Activated CD8-positive, alpha-beta memory T cell treated with anti-CD3 and anti-CD28 coated beads, Interleukin-2, amount 50 U/mL, for 24 hours (primary cell): Measurements from ENCODE around the gene AIG1.
"Not testable (repeated sequence)": the region's sequence is repeated elsewhere in the genome, so short reads cannot be mapped to it uniquely, and the experiment has no call there.

ENCODE experiments used
- DNase-seq: peaks from one replicate; pipeline ENCODE4 v3.0.0-alpha.2; 2020; ENCODE audit errors: extremely low read depth

Gene AIG1

DNA sequence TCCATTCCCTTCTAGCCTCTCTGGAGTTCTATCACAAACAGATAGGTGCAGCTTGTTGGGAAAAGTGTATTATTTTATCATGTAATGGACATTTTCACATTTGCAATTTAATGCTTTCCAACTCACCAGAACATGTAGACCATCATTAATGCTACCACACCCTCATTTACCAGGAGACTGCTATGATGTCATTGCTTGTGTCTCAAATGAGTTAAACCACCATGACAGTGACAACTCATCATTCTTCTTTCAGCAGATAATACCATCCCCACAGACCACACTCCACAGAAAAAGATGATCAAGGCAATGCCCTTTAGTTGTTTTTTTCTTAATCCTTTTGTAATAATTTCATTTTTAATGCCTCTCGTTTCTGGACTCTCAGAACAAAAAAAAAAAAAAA, 168.7 kb downstream of the AIG1 start:
- DNase-seq = no peak

DNA sequence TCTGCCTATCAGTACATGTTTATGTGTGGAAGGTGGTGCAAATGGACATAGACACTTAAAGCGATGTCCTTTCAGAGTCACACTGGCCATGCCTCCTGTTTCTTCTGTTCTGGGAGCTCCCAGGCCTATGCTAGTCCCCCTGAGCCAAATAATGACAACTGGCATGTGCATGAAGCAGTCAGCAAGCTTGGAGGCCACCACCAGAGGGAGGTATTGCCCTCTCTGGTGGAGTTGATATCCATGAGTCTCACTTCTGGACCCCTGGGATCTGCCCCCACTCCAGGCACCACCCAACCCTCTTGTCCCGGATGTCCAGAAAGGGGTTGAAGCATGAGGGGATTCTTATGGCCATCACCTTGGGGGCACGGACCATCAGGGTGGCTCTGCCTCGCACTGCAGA, 172.2 kb downstream of the AIG1 start:
- no peak for DNase-seq

DNA sequence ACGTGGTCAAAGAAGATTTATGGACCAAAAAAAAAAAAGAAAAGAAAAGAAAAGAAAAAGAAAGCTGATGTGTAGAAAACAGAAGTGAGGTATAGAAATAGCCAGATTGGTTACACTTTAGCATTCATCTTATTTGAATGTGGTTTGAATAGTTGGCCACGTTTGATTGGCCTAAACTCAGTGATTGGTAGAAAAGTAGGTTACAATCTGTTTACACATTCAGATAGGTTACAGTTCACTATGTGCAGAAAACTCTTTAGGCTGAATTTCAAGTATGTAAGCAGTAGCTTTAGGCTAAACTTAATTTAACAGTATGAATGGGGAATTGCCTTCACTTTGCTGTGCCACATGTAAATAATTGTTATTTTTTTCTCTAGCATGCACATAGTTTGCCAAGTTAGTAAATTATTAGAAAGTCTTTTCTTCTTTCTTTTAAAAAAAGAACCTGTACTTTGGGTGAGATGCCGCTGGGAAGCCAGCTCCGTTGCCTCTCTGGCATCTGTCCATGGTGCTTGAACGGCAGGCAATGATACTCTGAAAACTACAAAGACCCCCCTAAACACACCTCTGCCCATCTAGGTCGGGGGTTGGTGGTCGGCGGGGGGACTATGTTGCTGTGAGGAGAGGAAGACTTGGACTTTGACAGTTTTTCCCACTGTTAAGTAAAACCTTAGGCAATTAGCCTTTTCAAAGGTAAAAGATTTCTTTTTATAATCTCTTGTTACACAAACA, 173.0 kb downstream of the AIG1 start:
- no peak for DNase-seq

DNA sequence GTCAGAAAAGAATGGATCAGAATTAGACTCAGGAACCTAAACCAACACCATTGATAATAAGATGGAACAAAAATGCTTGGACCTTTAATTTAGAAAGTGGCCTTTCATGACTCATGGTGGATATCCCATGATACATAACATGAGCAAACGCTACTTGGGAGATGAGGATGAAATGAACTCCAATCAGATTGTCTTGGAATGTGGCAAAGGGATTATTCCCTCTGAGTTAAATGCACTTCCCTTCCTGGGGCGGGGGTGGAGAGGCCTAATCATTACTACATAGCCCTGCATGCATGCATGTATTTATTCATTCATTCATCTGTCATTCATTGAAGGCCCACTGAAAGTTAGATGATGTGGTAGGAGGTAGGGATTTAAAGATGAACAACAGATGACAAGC, 174.0 kb downstream of the AIG1 start:
- DNase-seq = no peak

DNA sequence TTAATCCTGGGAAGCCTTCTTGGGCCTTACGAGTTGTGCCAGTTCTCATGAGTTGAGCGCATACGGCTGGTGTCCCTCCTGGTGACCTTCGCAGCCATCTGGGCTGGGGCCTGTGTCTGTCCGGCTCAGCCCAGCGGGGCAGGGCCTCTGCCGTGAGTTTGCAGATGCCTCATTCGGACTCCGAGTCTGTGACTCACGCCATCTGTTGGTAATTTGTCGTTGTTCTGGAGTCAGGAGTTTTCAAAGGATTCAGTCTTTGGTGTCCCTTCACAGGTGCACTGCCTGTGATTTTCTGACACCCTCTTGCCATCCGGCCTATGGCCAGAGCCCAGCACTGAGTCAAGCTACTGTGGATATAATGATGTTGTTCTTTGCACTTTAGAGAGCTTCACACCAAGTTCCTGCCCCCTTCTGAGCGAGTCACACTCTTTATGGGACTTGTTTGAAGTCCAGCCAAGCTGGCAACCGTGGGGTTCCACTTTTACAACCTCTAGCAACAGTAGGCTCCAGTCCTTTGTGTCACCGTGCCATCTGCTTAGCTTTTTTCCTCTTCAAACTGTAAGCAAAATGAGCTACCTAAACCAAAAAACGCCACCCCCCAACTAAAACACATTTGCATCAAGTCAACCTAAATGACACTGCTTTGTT, 175.6 kb downstream of the AIG1 start:
- DNase-seq = no peak

DNA sequence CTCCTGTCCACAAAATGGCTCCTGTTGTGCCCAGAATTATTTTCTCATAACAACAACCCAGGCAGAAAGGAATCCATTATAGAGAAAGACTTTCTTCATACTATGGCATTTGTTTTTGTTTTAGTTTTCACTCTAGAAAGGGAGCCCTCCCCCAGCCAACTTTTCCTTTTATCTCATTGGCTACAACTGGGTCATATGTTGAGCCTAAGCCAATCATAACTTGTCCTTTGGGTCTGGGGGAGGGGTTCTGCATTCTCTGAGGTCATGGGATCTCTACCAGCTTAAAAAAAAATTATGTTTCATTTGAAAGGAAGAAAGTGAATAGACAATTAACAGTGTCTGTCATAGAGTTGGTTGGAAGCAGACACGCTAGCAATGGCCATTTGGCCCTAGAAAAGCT, 177.6 kb downstream of the AIG1 start:
- no peak for DNase-seq

DNA sequence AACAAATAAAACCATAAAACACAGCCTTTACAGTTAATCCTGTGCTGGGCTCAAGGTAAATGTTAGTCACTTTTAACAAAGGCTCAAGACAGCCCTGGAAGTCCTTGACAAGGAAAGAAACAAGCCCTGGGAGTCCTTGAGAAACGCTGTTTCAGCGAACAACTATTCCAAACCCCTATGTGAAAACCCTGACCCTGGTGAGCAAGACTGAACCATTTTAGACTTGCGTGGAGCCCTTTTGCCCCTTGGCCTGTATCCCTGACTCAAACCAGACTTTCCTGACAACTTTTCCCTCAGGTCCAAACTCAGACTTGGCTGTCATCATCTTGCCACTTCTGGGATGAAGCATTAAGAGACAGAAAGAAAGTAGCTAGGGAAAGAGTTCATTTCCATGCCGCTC, 180.4 kb downstream of the AIG1 start:
- no peak for DNase-seq

DNA sequence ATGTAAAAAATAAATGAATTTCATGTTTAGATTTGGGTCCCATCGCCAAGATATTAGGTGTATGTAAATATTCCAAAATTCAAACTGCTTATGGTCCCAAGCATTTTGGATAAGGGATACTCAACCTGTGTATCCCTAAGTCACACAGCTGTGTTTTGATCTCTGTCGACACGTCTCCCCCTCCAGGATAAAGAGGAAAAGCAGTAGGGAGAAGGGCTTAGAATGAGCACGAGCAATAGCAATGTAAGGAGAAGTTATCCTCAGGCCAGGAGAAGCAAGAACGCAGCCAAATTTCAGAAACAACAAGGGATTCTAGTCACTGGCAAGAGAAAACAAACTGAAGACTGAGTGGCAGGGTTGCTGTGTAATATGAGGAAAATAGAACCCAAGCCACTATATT, 181.2 kb downstream of the AIG1 start:
- no peak for DNase-seq

DNA sequence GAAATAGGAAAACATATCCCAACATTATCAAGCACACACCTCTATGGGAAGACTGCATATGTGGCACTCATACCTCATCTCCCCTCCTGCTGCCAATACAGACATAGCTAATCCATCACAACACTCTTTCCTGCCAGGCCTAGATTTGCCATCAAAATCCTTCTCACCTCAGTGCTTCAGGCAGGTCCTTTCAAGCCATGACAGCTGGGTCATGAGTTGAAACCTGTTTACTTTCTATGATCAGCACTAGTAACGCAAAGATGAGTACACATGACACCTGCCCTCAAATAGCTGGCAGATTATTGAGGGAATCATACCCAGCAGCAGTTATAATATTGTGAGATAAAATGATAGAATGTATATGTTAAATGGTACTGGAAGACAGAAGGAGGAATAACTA, 183.1 kb downstream of the AIG1 start:
- no peak for DNase-seq

DNA sequence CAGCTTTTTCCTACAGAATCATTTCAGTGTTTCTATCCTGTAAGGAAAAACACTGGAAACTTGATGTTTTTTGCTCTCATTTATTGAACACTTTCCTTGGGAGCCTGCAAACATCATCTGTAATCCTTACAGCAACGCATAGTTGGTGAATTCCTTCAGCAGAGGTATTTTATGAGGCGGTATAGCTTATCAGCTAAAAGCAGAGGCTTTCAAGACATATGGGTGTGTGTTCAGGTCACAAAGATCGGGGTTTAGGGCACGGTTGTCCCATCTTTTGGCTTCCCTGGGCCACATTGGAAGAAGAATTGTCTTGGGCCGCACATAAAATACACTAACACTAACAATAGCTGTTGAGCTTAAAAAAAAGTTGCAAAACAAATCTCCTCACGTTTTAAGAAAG, 185.0 kb downstream of the AIG1 start:
- no peak for DNase-seq

DNA sequence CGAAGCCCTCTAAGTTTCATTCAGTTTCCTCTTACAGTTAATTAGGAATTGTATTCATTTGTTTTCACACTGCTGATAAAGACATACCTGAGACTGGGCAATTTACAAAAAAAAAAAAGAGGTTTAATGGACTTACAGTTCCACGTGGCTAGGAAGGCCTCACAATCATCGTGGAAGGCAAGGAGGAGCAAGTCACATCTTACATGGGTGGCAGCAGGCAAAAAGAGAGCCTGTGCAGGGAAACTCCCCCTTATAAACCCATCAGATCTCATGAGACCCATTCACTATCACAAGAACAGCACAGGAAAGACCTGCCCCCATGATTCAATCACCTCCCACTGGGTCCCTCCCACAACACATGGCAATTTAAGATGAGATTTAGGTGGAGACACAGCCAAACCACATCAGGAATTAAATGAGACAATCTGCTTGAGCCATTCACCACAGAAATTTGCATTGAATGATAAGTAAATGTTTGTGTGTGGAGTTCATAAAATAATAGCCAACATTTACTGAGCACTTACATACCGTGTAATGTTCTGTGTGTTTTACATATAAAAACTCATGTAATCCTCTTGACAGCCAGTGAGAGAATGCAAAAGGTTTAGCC, 185.6 kb downstream of the AIG1 start:
- DNase-seq = not testable (repeated sequence)

DNA sequence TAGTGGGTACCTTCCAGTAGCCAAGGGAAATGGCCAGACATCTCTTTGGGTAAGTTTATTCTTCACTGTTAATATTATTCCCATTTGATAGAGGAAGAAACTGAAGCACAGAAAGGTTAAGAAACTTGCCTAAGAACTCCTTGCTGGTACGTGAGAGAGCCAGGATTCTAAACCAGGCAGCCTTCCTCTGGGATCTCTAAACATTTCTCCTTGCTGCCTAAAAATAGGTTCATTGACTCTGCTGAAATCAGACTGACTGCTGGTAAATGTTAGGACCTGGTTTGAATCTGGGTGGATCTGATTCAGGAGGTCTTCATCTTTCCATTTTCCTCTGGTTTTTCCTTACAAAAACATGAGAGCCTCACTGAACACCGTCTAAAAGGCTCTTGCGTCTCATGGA, 186.9 kb downstream of the AIG1 start:
- DNase-seq = no peak

DNA sequence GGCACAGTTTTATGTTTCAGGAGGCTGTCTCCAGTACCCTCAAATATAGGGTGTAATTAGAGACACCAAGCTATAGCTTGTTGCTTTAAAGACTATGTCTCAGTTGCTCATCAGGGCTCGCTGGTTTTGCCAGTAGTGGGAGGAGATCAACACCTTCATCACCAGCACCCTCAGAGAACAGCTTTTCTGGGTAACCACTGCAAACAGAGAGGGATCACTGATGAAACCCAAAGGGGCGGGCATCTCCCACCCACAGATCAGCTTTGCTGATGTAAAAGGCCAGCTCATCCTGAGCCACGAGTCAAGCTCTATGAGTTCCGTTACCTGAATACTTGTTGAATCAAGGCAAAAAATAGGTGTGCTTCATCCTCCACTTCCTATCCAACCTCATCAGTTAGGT, 187.7 kb downstream of the AIG1 start:
- no peak for DNase-seq

DNA sequence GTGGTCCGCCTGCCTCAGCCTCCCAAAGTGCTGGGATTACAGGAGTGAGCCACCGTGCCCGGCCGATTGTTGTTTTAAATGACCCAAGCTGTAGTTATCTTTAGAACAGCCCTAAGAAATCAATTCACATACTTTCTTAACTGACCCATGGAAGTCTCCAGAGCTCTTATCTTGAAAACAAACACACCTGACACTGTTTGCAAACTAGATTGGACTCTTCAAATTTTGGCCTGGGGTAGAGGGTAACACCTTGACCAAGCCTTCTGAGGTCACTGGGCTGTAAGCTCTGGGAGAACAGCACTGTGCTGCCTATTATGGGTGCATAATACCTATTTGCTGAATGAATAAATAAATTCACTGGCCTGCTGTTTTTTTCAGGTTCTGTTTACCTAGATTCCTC, 190.6 kb downstream of the AIG1 start:
- DNase-seq = no peak

DNA sequence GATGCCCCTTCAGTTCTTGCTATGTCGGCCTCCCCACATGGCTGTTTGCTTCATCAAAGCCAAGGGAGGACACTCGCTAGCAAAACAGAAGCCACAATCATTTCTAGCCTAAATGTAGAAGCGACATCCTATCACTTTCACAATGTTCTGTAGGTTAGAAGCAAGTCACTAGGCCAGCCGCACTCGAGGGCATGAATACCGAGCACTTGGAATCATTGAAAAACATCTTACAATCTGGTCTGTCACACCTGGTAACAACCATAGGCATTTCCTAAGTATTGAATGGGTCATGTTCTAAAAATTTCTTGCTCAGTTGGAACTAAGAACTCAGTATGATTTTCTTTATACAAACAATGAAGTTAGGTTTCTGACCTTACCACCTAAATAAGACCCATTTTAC, 192.3 kb downstream of the AIG1 start:
- DNase-seq = no peak

DNA sequence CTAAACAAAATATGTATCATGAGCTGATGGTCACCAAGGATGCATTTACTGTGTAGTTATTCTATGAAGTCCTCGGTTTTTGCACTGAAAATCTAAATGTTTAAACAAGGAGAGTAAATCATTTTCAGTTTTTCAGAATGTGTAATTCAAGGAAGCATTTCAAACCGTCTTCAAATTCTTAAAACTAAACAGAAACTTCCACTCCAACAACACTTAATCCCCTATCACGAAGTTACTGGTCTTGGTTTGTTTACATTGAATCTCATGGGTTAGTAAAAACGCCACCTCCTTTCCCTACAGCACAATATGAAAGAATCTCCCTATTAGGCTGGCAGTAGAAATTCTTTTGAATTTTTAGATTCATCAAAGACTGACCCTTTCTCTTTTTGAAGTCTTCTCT, 192.9 kb downstream of the AIG1 start:
- DNase-seq = no peak

DNA sequence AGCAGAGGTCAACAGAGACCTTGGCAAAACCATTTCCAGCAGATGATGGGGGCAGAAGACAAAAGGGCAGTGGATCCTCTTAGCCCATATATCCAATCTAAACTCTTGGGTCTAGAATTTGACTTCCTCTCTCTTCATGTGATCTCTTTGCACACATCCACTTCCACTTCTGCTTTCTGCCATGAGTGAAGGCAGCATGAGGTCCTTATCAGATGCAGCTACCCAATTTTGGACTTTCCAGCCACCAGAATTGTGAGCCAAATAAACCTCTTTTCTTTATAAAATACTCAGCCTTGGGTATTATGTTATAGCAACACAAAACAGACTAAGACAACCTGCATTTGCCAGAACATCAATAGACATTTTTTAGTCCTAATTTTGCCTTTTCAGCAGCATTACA, 198.3 kb downstream of the AIG1 start:
- DNase-seq = no peak

DNA sequence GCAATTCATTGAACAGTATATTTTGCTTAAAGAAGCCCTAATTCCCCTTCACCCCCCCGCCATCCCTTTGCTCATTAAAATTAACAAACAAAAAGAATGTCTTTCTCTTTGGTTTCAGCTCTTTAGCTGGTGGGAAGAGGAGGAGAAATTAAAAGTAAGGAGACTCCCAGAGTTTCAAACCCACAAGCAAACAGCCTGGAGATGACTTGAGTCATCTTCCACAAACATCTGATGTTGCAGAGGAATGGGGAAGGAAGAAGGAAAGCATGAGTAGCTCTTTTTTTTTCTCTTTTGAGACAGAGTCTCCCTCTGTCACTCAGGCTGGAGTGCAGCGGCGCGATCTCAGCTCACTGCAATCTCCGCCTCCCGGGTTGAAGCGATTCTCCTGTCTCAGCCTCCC, 200.2 kb downstream of the AIG1 start:
- DNase-seq = no peak

DNA sequence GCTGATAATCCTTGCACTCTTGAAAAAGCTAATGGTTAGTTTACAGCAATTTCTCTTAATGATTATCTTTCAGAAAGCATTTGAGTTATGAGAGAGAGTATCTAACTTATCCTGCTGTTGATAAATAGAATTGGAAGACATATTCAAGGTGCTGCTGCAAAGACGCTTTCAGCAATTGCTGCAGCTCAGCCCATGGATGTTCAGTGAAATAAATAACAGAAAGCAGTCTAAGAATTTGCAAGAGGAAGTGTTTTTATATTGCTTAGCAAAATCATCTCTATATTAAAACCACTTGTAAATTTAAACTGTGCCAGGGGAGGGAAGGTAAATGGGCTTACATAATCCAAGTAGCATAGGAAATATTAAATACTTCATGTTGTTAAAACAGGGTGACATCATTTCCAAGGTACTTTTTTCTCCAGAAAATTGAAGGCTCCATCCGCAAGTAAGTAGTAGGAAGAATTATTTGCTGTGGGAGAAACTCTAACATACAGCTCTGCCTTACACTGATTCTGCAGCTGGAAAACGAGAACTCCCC, 201.3 kb downstream of the AIG1 start:
- no peak for DNase-seq

DNA sequence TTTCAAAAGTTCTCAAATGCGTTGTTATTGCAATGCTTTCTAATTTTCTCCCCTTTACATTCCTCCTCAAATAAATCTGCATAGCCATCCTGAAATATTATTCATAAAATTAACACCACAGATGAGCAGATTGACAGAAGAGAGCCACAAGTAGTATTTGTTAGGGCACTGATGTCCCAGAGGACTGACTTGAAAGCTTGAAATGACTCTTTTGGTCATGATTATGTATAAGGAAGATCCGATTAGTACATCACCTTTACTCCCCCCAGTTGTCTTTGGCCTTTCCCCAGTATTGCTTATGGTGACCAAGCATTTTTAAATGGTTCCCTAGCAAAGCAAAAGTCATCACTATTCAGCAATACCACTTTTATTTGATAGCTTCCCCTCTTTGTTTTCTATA, 202.2 kb downstream of the AIG1 start:
- no peak for DNase-seq

DNA sequence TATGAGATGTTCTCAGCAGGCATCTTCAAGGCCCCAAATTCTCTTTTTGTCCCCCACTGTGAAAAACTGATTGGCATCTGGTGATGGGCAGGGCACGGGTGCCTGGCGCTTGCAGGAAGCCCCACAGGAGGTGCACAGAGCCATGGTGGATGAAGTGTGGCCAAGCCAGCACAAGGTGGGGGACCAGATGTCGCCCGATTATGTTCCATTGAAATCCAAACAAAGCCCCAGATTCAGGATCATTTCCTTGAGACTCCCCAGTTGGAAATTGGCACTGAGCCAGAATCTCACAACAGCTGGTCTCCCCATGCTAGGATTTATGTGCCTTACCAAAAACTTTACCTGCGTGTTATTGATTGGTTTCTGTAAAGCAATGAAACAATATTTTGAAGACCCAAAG, 203.7 kb downstream of the AIG1 start:
- no peak for DNase-seq

DNA sequence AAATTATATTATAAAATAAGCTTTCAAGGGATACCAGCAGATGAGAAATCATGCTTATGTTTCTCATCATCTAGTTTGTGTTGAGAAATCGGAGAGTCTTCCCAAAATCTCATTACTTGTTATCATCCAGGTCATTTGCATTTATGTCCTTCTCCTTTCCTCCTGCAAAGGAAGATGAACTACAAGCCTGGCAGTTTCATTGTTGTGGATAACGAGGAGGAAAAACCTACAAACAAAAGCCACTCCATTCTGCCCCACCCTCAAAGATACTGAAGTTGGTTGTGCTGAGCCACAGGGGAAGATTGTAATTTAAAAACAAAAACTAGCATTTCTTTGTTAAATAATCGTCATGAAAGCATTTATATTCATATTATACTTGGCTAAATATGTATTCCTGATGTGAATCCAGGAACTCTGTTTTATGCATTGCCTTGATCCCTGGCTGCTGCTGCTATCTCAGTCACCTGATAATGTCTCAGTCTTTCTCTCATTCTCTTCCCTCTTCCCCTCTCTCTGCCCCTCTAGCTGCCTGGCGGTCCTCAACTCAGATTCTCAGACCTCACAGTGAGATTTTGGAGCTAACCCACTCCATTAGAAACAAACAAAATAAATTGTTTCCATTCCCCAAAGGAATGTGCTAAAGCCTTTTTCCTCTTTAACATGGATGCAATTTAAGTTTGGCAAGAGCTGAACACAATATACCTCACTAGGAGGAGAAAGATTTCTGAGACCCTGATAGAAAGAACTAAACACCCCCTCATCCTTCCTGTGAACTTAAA, 204.5 kb downstream of the AIG1 start:
- no peak for DNase-seq
